SJSA1 (cell line): Measurements from ENCODE around the gene PPM1M. TPM values are rescaled to one million over a fixed set of nuclear protein-coding genes. Genes with fewer than 3 reads are reported as not detected.

Experiments
- DNase-seq, 2 experiments: peaks; one replicate each; pipeline ENCODE4 v3.0.0-alpha.2; 2015 to 2020; ENCODE audit warnings: low spot score in 2 of 2, low read depth in 1 of 2
- H3K27ac ChIP-seq: fragments of 250-450 bp; sonication (Bioruptor Pico); 2 replicates; pipeline ENCODE4 v1.5.1; 2020; ENCODE audit warnings: mild to moderate bottlenecking, moderate library complexity
- H3K27me3 ChIP-seq: fragments of 250-450 bp; sonication (Bioruptor Pico); replicated peaks from 2 replicates; pipeline ENCODE4 v1.5.1; 2020; ENCODE audit warnings: mild to moderate bottlenecking, moderate library complexity
- H3K36me3 ChIP-seq: fragments of 250-450 bp; sonication (Bioruptor Pico); 2 replicates; pipeline ENCODE4 v1.5.1; 2020; ENCODE audit warnings: mild to moderate bottlenecking
- H3K4me1 ChIP-seq: fragments of 250-450 bp; sonication (Bioruptor Pico); replicated peaks from 2 replicates; pipeline ENCODE4 v1.6.1; 2021; ENCODE audit warnings: mild to moderate bottlenecking
- H3K4me3 ChIP-seq: fragments of 250-450 bp; sonication (Bioruptor Pico); 2 replicates; pipeline ENCODE4 v1.5.1; 2020; ENCODE audit warnings: mild to moderate bottlenecking
- H3K9me3 ChIP-seq: fragments of 250-450 bp; sonication (Bioruptor Pico); replicated peaks from 2 replicates; pipeline ENCODE4 v1.5.1; 2020; ENCODE audit warnings: mild to moderate bottlenecking
- total RNA-seq: library from RNA; depleted of rRNA; stranded (reverse); fragments of >200 nt; shearing (Covaris generic); gene quantifications from 2 replicates; pipeline ENCODE4 v1.2.3, GENCODE V29; 2014

Gene PPM1M
- total RNA-seq, 1 experiment from 2014 or later: 5.5 TPM

DNA sequence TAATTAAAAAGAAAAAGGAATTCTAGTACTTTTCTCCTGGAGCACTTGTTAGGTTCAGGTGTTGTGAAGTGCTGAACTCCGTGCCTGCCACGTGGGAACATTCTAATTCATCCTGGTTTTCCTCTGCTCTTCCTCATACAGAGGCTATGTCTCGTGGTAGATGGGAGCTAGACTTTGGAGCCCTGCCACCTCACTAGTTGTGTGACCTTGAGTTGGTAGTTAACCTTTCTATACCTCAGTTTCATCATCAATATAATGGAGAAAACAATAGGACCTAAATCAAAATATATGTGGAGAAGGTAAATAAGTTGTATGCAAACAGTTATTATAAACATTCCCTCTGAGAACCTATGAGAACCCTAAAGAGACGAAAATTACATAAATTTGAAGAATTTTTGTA, 37.0 kb upstream of the PPM1M start:
- H3K36me3 ChIP-seq: peaks cover 96% of the 10 kb centered on the region
- H3K27me3 ChIP-seq: no peaks in the 10 kb centered on the region
- H3K4me1 ChIP-seq: no peaks in the 10 kb centered on the region
- no peaks in the 10 kb centered on the region for H3K9me3 ChIP-seq
- H3K27ac ChIP-seq: no peak overlapping the region
- H3K4me3 ChIP-seq: no peak overlapping the region
- no peak for DNase-seq

DNA sequence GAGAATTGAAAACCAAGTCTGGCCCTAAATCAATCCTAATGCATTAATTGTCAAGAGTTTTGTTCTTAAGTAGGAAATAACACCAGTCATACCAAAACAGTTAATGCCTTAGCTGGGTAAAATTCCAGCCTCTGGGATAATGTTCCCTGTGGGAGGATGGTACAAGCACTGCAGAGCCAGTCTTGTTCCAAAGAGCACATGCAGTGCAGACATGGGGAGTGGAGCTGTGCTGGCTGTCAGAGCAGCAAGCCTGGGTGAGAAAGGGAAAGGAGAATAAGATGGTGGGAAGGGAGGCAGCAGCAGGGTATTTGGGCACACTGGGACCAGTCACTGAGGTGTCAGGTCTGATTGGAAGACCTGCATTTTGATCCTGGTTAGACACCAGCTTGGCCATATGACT, 35.5 kb upstream of the PPM1M start:
- Histone ChIP-seq H3K4me3 (no peak overlapping the region), H3K36me3 (peaks cover 96% of the 10 kb centered on the region), H3K9me3 (no peaks in the 10 kb centered on the region), H3K27me3 (no peaks in the 10 kb centered on the region), H3K27ac (no peak overlapping the region), H3K4me1 (no peaks in the 10 kb centered on the region)
- no peak for DNase-seq

DNA sequence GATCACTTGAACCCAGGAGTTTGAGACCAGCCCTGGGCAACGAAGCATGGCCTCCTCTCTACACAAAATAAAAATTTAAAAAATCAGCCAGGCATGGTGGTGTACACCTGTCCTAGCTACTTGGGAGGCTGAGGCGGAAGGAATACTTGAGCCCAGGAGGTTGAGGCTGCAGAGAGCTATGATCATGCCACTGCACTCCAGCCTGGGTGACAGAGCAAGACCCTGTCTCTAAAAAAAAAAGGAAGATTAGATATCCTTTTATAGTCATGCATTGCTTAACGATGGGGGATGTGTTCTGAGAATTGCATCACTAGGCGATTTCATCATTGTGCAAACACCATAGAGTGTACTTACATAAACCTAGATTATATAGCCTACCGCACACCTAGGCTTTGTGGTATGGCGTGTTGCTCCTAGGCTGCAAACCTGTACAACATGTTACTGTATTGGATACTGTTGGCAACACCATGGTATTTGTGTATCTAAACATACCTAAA, 35.0 kb upstream of the PPM1M start:
- no peak for DNase-seq
- H3K36me3 ChIP-seq: peaks cover 96% of the 10 kb centered on the region
- no peaks in the 10 kb centered on the region for H3K9me3 ChIP-seq
- H3K27ac ChIP-seq: no peak overlapping the region
- no peaks in the 10 kb centered on the region for H3K27me3 ChIP-seq
- no peak overlapping the region for H3K4me3 ChIP-seq
- H3K4me1 ChIP-seq: no peaks in the 10 kb centered on the region

DNA sequence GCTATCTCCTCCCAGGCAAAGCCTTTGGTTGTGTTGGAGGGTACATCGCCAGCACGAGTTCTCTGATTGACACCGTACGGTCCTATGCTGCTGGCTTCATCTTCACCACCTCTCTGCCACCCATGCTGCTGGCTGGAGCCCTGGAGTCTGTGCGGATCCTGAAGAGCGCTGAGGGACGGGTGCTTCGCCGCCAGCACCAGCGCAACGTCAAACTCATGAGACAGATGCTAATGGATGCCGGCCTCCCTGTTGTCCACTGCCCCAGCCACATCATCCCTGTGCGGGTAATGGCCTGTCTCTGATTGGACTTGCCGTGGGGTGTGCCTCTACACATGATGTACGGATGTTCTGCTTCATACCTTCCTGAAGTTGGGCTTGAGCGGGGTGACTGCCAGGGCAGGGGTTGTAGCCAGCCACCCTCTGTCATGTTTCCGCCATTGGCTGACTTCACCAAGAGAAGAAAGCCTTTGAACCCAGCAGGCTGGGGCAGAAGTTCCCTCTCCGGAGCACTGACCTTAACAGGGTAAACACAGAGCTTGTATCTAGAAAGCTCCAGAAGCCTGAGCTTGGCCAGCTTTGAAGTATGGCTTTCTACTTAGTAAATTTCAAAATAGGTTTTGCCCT, 34.2 kb upstream of the PPM1M start:
- no peak overlapping the region for H3K4me3 ChIP-seq
- H3K27ac ChIP-seq: no peak overlapping the region
- H3K27me3 ChIP-seq: no peaks in the 10 kb centered on the region
- no peaks in the 10 kb centered on the region for H3K9me3 ChIP-seq
- H3K4me1 ChIP-seq: no peaks in the 10 kb centered on the region; the same call in 1 of the 2 replicates
- peaks cover 93% of the 10 kb centered on the region for H3K36me3 ChIP-seq
- DNase-seq: no peak

DNA sequence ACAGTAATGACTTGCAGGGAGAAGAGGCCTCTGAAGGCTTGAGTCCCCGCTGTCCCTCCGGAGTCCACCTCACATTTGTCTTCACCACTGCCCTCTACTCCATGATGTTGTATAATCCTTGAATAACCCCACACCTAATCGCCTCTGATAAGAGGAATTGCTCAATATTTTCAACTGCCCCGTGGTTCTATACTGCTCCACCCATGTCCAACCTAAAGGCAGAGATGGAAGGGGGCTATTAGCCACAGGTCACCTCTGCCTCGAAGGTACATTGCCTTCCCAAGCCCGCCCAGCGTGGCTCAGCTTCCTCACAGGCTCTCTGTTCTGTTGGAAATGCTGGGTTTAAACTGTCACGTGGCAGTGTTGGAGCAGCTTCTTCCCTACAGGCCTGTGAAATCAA, 32.6 kb upstream of the PPM1M start:
- peaks cover 12% of the 10 kb centered on the region for H3K4me1 ChIP-seq
- no peaks in the 10 kb centered on the region for H3K27me3 ChIP-seq
- no peaks in the 10 kb centered on the region for H3K9me3 ChIP-seq
- peaks cover 77% of the 10 kb centered on the region for H3K36me3 ChIP-seq
- no peak overlapping the region for H3K4me3 ChIP-seq
- no peak overlapping the region for H3K27ac ChIP-seq
- DNase-seq: no peak

DNA sequence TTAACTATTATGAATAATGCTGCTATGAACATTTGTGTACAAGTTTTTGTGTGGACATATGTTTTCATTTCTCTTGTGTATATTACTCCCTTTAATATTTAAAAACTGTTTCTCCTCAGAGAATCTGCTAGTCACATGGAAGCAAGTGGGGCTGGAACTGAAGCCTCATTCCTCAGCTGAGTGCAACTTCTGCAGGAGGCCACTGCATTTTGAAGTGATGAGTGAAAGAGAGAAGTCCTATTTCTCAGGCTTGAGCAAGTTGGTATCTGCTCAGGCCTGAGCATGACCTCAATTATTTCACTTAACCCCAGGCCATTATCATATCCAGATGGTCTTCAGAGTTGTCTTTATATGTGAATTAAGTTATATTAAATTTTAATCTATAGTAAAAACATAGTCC, 31.7 kb upstream of the PPM1M start:
- H3K27ac ChIP-seq: no peak overlapping the region
- H3K9me3 ChIP-seq: no peaks in the 10 kb centered on the region
- H3K4me3 ChIP-seq: no peak overlapping the region
- H3K36me3 ChIP-seq: peaks cover 68% of the 10 kb centered on the region
- H3K4me1 ChIP-seq: peaks cover 12% of the 10 kb centered on the region
- no peaks in the 10 kb centered on the region for H3K27me3 ChIP-seq
- no peak for DNase-seq

DNA sequence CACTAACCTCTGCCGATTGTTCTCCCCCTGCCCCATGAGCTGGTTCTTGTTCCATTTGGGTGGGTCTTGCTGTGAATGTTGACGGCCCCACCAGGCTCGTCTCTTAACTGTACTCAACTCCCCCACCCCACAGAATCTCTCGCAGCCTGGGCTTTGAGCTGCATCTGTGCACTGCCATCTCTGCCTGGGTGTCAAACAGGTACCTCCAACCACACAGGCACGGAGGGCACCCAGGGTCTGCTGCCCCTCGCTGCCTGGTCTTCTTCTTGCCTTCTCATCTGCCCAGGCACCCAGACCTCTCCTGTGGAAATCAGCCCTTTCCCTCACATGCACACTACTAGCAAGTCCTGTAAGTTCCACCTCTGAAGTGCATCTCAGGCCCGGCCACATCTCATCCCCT, 30.2 kb upstream of the PPM1M start:
- Histone ChIP-seq H3K27me3 (no peaks in the 10 kb centered on the region), H3K4me3 (no peak overlapping the region), H3K36me3 (peaks cover 53% of the 10 kb centered on the region), H3K9me3 (no peaks in the 10 kb centered on the region), H3K27ac (no peak overlapping the region), H3K4me1 (peaks cover 12% of the 10 kb centered on the region)
- DNase-seq: no peak

DNA sequence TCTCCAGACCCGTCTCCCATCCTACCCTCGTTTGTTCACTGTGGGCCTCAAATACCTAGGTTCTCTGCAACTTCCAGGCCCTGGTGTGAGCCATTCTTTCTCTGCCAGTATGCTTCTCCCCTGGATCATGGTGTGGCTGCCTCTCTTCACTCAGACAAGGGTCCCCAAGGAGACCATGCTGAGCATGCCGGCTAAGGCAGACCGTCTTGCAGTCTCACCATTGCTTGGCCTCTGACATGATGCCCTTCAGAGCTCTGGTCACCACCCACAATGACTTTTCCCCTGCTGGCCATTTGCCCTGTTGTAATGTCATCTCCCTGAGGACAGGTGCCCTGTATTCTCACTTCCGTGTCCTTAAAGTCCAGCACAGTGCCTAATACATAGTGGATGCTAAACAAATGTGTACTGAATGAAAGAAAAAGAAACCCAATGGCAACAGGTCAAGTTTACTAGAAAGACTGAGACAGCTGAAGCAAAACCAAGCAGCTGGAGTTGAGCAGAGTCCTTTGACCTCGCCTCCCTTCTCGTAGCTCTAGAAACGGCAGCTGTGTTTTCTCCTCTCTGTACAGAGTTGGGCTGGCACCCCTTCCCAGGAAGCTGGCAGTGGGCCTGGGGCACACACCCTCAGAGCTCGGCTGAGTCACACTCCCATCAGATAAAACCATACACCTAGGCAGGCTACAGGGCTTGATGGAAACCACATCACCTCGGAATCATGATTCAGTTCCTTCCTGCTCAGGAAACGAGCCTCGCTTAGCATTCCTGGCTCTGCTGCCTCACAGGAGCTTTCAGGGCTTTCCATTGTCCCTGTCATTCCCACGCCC, 28.8 kb upstream of the PPM1M start:
- Histone ChIP-seq H3K9me3 (no peaks in the 10 kb centered on the region), H3K4me1 (peaks cover 12% of the 10 kb centered on the region), H3K36me3 (peaks cover 39% of the 10 kb centered on the region), H3K27me3 (no peaks in the 10 kb centered on the region), H3K27ac (no peak overlapping the region), H3K4me3 (no peak overlapping the region)
- DNase-seq: no peak

DNA sequence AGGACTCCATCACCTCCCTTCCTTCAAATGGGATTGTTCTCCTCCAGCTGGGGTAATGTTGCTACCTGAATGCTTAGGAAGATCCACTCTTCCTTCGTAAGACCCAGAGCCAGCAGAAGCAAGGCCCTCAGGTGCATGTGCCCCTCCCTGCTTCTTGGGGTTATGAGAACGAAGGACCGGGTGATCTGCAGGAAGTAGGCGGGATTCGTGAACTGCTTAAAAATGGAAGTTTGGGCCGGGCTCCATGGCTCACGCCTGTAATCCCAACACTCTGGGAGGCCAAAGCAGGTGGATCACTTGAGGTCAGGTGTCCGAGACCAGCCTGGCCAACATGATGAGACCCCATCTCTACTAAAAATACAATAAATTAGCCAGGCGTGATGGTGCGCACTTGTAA, 28.2 kb upstream of the PPM1M start:
- Histone ChIP-seq H3K4me3 (no peak overlapping the region), H3K36me3 (peaks cover 35% of the 10 kb centered on the region), H3K4me1 (peaks cover 12% of the 10 kb centered on the region), H3K27me3 (no peaks in the 10 kb centered on the region), H3K27ac (no peak overlapping the region), H3K9me3 (no peaks in the 10 kb centered on the region)
- DNase-seq: no peak

DNA sequence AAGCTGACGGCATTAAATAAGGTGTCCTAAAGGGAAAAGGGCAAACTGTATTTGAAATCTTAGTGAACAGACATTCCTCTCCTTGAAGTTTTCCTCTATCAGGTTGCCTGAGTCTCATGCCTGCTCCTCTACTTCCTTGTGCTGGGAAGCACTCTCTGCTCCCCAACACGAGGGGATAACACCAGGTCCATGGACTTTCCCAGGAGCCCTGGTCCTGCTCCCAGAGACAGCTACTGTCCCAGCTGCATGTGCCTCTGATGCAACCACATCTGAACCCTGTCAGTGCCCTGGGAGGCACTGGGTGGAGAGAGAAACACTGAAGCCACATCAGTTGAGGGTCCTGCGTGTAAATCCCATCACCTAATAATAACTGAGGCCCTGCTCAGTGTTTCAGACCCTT, 27.5 kb upstream of the PPM1M start:
- DNase-seq: no peak
- Histone ChIP-seq H3K27me3 (no peaks in the 10 kb centered on the region), H3K4me1 (peaks cover 12% of the 10 kb centered on the region), H3K27ac (no peak overlapping the region), H3K36me3 (peaks cover 29% of the 10 kb centered on the region), H3K4me3 (no peak overlapping the region), H3K9me3 (no peaks in the 10 kb centered on the region)

DNA sequence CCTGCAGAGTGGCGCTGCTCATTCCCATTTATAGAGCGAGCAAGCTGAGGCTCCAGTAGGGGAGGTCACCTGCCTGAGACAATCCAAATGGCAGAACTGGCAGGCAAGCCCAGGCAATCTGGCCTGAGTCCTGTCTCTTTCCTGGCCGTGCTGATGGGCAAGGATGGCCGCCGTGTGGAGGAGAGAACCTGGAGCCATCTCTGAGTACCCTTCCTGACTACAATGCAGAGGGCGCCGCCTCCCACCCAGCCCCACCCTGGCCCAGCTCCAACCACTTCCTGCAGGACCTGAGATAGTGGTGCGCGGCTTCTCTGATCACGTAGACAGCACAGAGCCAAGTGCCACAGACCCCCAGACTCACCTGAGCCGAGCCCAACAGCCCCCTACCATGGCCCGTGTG, 27.1 kb upstream of the PPM1M start:
- H3K36me3 ChIP-seq: peaks cover 27% of the 10 kb centered on the region
- no peak for DNase-seq
- H3K4me3 ChIP-seq: no peak overlapping the region
- H3K9me3 ChIP-seq: no peaks in the 10 kb centered on the region
- H3K4me1 ChIP-seq: peaks cover 12% of the 10 kb centered on the region
- no peaks in the 10 kb centered on the region for H3K27me3 ChIP-seq
- H3K27ac ChIP-seq: no peak overlapping the region

DNA sequence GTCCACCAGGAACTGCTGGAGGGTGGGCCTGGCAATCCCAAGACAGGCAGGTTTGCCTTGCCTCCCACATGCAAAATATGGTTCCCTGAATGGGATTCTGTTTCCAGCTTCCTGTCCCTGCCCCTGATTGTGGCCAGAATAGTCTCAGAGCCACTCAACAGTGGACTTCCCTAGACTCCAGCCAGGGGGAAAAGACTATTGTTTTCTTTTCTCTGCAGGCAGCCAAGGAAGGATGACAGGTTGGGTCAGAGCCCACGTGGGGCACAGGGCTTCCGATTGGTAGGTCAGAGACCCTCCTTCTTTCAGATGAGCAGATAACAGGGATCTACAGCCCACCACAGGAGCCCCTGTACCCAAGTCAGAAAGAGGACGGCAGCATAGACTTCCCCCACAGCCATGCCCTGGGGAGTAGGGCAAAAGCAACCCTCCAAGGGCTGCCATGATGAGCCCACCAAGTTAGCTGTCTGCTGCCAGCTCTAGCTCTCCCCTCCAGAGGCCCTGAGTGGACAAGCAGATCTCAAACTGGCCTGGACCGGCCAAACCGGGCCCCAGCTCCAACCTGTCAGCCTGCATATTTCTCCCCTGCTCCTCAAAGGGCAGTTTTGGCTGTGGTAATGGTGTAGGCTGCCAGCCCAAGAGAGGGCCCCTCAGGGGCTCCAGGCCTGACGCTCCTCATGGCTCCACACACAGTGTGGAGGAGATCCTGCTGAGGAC, 26.5 kb upstream of the PPM1M start:
- Histone ChIP-seq H3K27me3 (no peaks in the 10 kb centered on the region), H3K4me3 (no peak overlapping the region), H3K9me3 (no peaks in the 10 kb centered on the region), H3K4me1 (peaks cover 12% of the 10 kb centered on the region), H3K27ac (no peak overlapping the region), H3K36me3 (peaks cover 20% of the 10 kb centered on the region)
- DNase-seq: no peak

DNA sequence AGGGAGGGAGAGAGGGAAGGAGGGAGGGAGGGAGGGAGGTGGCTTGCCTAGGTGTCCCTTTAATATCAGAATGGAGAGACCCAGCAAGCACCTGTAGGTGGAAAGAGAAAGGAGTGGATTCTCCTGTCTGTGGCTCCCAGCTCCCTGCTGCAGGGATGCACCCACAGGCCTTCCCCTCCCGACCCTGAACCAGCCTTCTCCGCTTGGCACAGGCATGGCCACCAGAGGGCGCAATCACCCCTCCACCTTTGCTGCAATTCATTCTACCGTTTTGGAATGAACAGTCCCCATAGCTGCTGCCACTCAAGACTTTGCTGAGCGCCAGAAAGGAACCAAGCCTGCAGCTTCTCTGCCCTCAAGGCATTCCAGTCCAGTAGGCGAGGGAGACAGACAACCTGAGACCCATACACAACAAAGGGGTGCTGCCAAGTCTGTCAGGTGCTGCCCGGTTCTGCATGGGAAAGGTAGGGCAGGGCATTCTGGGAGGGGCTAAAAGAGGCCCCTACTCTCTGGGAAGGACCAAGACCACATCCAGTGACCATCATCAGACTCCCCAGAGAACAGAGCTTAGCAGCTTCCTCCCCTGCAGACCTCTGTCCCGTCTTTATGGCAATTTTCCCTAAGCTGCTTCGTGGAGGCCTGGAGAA, 25.1 kb upstream of the PPM1M start:
- peaks cover 6% of the 10 kb centered on the region for H3K36me3 ChIP-seq
- peak; percentile 59 to 78 for DNase-seq
- H3K4me1 ChIP-seq: peaks cover 12% of the 10 kb centered on the region
- H3K9me3 ChIP-seq: no peaks in the 10 kb centered on the region
- no peak overlapping the region for H3K4me3 ChIP-seq
- H3K27me3 ChIP-seq: no peaks in the 10 kb centered on the region
- no peak overlapping the region for H3K27ac ChIP-seq
